Motor neuron (in vitro differentiated cells): ENCODE results near the gene POGLUT2. TPM values are rescaled to one million over a fixed set of nuclear protein-coding genes. Genes with fewer than 3 reads are reported as not detected.

Experiments used
- ATAC-seq, 8 experiments: fragments of 200-7000 bp; cut with Tn5 transposase; replicated peaks in 6 of 8; 2 replicates each; pipeline ENCODE4 v1.8.0; 2021; ENCODE audit warnings: mild to moderate bottlenecking in 8 of 8, moderate library complexity in 8 of 8
- H3K27ac ChIP-seq, 2 donors: fragments of 250-450 bp; sonication (Bioruptor Pico); 2 replicates each; pipeline ENCODE4 v1.9.0; 2021; ENCODE audit warnings: antibody characterized with exemption in 2 of 2, mild to moderate bottlenecking in 2 of 2, moderate library complexity in 1 of 2
- H3K4me1 ChIP-seq, 2 donors: fragments of 250-450 bp; sonication (Bioruptor Pico); replicated peaks in 1 of 2; 2 replicates each; pipeline ENCODE4 v1.6.1; 2021; ENCODE audit warnings: antibody characterized with exemption in 2 of 2, mild to moderate bottlenecking in 2 of 2, moderate library complexity in 1 of 2
- H3K4me3 ChIP-seq, 5 donors: fragments of 250-450 bp; sonication (Bioruptor Pico); 2 replicates each; pipeline ENCODE4 v1.9.0; 2021; ENCODE audit warnings: antibody characterized with exemption in 5 of 5, mild to moderate bottlenecking in 5 of 5, moderate library complexity in 4 of 5
- WGBS, 10 experiments: fragments of 450-650 bp; shearing (Covaris generic); methylation state at CpG; one replicate each; pipeline ENCODE4 v1.0.0; 2022; 5-methylcytosine and 5-hydroxymethylcytosine counted together
- in situ Hi-C, 9 experiments: fragments of 400-800 bp; cut with MboI; loops; one replicate each; pipeline ENCODE4 v1.15.0; 2021; ENCODE audit warnings: low sequenced_read_pairs in 9 of 9, low pct_unique_long_range_greater_than_20kb in 2 of 9; ENCODE audit not compliant: unreplicated experiment in 9 of 9
- total RNA-seq, 8 experiments: library from RNA; unstranded; fragments of 300-600 nt; gene quantifications; 2 replicates each; pipeline versions ENCODE4 v1.2.3 to v1.2.4, GENCODE V29; 2022

The POGLUT2 gene
- 10 to 100 TPM in 6 of 8 experiments, 1 to 10 TPM in 2; 4.1 to 15.5 (median 12.6) TPM for total RNA-seq

DNA sequence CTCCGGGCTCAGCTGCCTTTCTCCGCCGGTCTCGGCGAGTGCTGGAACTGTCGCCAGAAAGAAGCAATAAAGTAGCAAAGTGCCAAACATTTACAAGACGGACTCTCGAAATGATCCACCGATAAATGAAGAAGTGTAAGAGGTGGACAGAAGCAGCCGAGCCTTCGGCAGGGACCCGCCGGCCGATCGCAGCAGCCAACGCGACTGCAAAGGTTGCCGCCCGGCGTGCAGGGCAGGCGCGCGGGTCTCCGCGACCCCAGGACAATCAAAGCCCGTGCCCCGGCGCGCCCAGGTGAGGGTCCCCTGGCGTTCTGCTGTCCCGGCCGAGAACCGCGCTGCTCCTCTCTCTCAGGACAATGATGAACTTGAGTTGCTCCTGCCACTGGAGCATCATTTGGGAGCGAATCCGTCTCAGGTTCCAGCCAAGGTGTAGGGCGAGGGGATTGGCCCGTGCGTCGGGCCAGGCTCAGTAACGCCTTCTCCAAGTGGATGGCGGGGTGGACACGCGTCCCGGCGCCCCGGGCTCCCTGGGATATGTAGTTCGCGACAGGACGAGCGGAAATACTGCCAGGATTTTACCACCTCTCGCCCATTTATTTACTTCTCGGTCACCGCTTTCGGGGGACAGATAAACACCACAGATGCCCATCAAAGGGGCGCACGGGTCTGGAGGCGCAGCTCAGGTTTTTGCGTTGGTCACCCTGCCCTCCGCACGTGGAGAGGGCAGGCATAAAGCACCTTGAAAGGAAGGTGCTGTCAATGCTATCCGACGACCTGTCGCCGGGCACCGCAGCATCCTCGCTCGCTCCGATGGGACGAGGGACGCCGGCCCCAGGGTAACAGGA, at the start of gene POGLUT2, which contains the start of gene BIVM:
Gene POGLUT2, minus strand, starts transcription at position 396 of the 845 bp plus-strand sequence. Its CDS starts 306 bp downstream, at position 90.
Gene BIVM, plus strand, starts transcription at position 539 of the 845 bp plus-strand sequence. CDS start 8,149 bp downstream, outside the sequence.
- peak within 1 kb of the TSS in 1 of 2 donors; percentile 8 for H3K27ac ChIP-seq
- peak within 1 kb of the TSS; percentile 91 to 99 (median 94) for H3K4me3 ChIP-seq
- peak; percentile 85 to 95 (median 93) for ATAC-seq
- H3K4me1 ChIP-seq: peaks cover 0 to 17% of the 10 kb centered on the region in 2 donors
- in situ Hi-C loops: loop anchor here in 1 of 9 experiments (10.0 kb wide), 1 partner anchor 154 kb away; no protein-coding TSS in a partner anchor
- WGBS, 10 experiments: 0 to 2% (median 0%) methylated on average over 2 to 24 of the region's 72 CpGs; no CpG with 5 or more reads in 4 of the 10 experiments

DNA sequence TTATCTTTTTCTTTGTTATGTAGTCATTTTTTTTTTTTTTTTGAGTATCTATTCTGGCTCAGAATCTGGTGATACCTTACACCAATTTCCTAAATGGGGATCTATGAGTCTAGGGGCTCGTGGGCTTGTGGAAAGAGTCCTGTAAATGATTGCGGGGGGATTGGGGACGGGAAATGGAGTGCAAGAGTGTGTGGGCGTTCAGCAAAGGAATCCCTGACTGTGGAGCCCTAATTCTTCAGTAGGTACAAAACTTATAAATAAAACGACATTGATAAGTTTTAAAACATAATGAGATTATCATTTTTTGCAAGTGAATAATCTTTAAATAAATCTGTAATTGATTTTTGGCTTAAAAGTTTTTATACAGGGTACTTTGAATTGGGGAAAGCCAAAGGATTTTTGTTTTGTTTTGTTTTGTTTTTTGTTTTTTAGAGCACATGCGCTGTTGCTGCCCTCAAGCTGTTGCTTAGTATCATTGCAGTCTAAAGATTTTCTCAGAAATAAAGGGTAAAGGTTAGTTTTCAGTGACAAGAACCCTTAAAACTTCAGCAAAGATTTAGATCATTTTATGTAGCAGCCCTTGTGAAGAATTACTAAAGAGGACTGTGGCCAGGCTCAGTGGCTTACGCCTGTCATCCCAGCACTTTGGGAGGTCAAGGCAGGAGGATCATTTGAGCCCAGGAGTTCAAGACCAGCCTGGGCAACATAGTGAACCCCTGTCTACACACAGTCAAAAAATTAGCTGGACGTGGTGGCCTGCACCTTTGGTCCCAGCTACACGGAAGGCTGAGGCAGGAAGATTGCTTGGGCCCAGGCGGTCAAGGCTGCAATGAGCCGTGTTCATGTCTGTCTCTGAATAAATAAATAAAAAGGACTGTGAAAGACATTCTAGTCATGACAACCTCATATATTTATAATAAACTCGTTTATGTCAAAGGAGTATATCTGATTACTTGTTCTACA, 48.8 kb upstream of the POGLUT2 start:
- WGBS, 10 experiments: 0 to 28% (median 8%) methylated on average over 5 to 10 of the region's 12 CpGs
- in situ Hi-C loops: loop anchor here in 8 of 9 experiments (25.0 kb wide), 2 partner anchors 260 to 910 kb away; partner anchors contain the start of gene TPP2 (in 8 of the 8)
- no peak for ATAC-seq
- Histone ChIP-seq H3K27ac (no peak overlapping the region), H3K4me3 (peak overlapping the region; percentile 62 to 91 (median 81)), H3K4me1 (peaks cover 4 to 5% of the 10 kb centered on the region in 2 donors)

DNA sequence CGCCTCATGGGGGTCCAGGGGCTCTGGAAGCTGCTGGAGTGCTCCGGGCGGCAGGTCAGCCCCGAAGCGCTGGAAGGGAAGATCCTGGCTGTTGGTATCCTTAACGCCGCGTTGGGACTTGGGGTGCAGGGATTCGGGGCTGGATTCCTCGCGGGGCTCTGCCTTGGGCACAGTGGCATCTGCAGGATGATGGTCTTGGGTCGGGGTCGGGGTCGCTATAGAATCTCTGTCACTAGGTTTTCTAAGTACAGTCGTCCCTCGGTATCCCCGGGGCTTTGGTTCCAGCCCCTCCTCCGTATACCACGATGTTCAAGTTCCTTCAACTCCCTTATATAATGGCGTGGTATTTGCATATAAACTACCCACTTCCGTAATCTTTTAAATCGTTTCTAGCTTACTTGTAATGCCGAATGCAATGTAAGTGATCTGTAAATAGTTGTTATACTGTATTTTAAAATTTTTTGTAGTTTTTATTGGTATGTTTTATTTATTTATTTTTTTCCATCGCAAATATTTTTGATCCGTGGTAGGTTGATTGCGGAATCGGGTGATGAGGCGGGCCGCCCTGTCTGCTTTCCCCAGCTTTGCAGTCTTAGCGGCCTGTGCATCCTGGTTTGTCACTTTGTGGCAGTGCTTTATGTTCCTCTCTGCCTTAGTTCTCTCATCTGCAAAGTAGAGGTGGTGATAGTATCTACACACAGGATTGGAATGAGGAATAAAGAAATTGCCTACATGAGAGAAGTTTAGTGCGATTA, 47.7 kb upstream of the POGLUT2 start:
- H3K27ac ChIP-seq: peak overlapping the region; percentile 87 to 95
- ATAC-seq: peak in 5 of 8 experiments; percentile 6 to 34 (median 14)
- in situ Hi-C loops: loop anchor here in 8 of 9 experiments (25.0 kb wide), 2 partner anchors 259 to 909 kb away; partner anchors contain the start of gene TPP2 (in 8 of the 8)
- peak overlapping the region; percentile 62 to 91 (median 81) for H3K4me3 ChIP-seq
- 0 to 13% (median 1%) methylated on average over 6 to 20 of the region's 31 CpGs; no CpG with 5 or more reads in 2 of the 10 experiments for WGBS, 10 experiments
- H3K4me1 ChIP-seq: peaks cover 4 to 5% of the 10 kb centered on the region in 2 donors

DNA sequence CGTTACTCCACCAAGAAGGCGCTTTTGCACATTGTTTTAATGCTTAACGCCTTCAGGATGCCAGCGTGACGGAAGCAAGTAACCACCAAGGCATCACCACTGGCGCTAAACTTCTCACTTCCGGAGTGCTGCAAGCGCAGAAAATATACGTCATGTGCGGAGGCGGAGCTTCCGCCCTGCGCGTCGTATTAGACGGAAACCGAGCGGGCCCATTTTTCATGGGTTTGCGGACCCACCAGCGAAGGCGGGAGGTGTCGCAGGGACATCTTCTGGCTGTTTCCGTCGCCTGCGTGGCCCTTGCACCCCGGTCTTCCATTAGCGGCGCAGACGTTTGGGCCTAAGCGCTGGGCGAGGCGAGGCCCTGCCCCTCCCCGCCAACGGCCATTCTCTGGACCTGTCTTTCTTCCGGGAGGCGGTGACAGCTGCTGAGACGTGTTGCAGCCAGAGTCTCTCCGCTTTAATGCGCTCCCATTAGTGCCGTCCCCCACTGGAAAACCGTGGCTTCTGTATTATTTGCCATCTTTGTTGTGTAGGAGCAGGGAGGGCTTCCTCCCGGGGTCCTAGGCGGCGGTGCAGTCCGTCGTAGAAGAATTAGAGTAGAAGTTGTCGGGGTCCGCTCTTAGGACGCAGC, 47.0 kb upstream of the POGLUT2 start, which contains the start of gene ERCC5:
Gene ERCC5, plus strand, starts transcription at position 403 of the 631 bp plus-strand sequence. CDS start 235 bp downstream, outside the sequence.
- Histone ChIP-seq H3K4me1 (peaks cover 4 to 5% of the 10 kb centered on the region in 2 donors), H3K4me3 (peak within 1 kb of the TSS; percentile 62 to 91 (median 81)), H3K27ac (peak within 1 kb of the TSS; percentile 87 to 95)
- WGBS, 10 experiments: 0 to 7% (median 0%) methylated on average over 1 to 16 of the region's 49 CpGs; no CpG with 5 or more reads in 2 of the 10 experiments
- ATAC-seq: peak; percentile 85 to 93 (median 91)
- in situ Hi-C loops: loop anchor here in 8 of 9 experiments (25.0 kb wide), 2 partner anchors 258 to 908 kb away; partner anchors contain the start of gene TPP2 (in 8 of the 8)

- Histone ChIP-seq H3K4me1 (peaks cover 4 to 5% of the 10 kb centered on the region in 2 donors), H3K4me3 (peak overlapping the region; percentile 62 to 91 (median 81)), H3K27ac (peak overlapping the region; percentile 87 to 95)
- 0 to 1% (median 0%) methylated on average over 1 to 12 of the region's 13 CpGs for WGBS, 10 experiments
- peak in 3 of 8 experiments; percentile 19 to 28 (median 25) for ATAC-seq
- in situ Hi-C loops: loop anchor here in 8 of 9 experiments (25.0 kb wide), 2 partner anchors 258 to 908 kb away; partner anchors contain the start of gene TPP2 (in 8 of the 8)
Observed at GRCh38 chr13:102845289-102845629, 46.5 kb upstream of the POGLUT2 start.

GRCh38 chr13:102839462-102839861, 40.7 kb upstream of the POGLUT2 start:
- WGBS, 10 experiments: 29 to 98% (median 85%) methylated on average over 1 to 5 of the region's 5 CpGs; no CpG with 5 or more reads in 1 of the 10 experiments
- in situ Hi-C loops: loop anchor here in 8 of 9 experiments (25.0 kb wide), 2 partner anchors 252 to 902 kb away; partner anchors contain the start of gene TPP2 (in 8 of the 8)
- H3K4me3 ChIP-seq: no peak overlapping the region
- no peak overlapping the region for H3K27ac ChIP-seq
- H3K4me1 ChIP-seq: no peaks in the 10 kb centered on the region
- ATAC-seq: no peak

DNA sequence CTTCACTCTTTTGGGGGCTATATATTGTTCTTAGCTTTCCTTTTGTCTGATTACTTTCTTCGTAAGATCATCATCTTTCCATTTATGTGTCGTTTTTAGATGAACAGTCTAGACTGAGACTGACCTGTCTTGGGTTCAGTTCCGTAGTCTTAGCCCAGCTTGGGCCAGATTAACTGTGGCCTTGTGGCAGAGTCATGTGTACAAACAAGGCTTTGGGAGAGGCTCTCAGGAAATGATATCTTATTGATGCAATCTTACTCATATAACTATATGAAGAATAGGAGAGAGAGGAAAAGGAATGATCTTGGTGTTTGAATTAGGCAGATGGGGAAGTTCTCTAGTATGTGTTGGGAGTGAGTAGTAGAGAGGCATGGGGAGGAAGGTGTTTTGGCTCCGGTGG, 40.2 kb upstream of the POGLUT2 start:
- no peak for ATAC-seq
- no peak overlapping the region for H3K4me3 ChIP-seq
- no peak overlapping the region for H3K27ac ChIP-seq
- 33 to 100% (median 57%) methylated on average over 1 to 3 of the region's 4 CpGs; no CpG with 5 or more reads in 1 of the 10 experiments for WGBS, 10 experiments
- no peaks in the 10 kb centered on the region for H3K4me1 ChIP-seq
- in situ Hi-C loops: loop anchor here in 8 of 9 experiments (25.0 kb wide), 2 partner anchors 252 to 902 kb away; partner anchors contain the start of gene TPP2 (in 8 of the 8)

GRCh38 chr13:102838273-102838672, 39.5 kb upstream of the POGLUT2 start:
- ATAC-seq: no peak
- Histone ChIP-seq H3K27ac (no peak overlapping the region), H3K4me3 (no peak overlapping the region), H3K4me1 (no peaks in the 10 kb centered on the region)
- 17 to 100% (median 86%) methylated on average over 1 of the region's 1 CpG for WGBS, 10 experiments
- in situ Hi-C loops: loop anchor here in 8 of 9 experiments (25.0 kb wide), 2 partner anchors 251 to 901 kb away; partner anchors contain the start of gene TPP2 (in 8 of the 8)

GRCh38 chr13:102836471-102836870, 37.7 kb upstream of the POGLUT2 start:
- Histone ChIP-seq H3K27ac (no peak overlapping the region), H3K4me3 (no peak overlapping the region), H3K4me1 (no peaks in the 10 kb centered on the region)
- ATAC-seq: no peak
- 72 to 100% (median 100%) methylated on average over 1 to 4 of the region's 4 CpGs; no CpG with 5 or more reads in 1 of the 10 experiments for WGBS, 10 experiments
- in situ Hi-C loops: loop anchor here in 8 of 9 experiments (25.0 kb wide), 2 partner anchors 249 to 899 kb away; partner anchors contain the start of gene TPP2 (in 8 of the 8)

DNA sequence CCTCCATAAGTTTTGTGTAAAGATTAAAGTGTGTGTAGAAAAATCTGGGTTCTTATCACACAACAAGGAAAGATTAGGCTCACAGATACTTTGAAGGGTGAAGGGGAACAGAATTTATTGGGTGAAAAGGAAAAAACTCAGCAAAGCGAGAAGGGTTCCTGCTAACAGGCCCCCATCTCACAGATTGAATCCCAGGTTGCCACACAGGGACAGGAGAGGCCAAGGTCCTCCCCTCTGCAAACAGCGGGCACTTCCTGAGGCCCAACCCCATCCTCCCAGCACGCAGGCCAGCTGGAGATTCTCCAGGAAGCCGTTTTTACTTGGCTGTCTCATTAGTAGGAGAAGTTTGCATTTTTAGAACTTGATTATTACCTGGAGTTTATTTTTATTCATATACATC, 31.9 kb upstream of the POGLUT2 start:
- in situ Hi-C loops: loop anchor here in 8 of 9 experiments (25.0 kb wide), 2 partner anchors 243 to 893 kb away; partner anchors contain the start of gene TPP2 (in 8 of the 8)
- Histone ChIP-seq H3K4me1 (no peaks in the 10 kb centered on the region), H3K4me3 (no peak overlapping the region), H3K27ac (no peak overlapping the region)
- WGBS, 10 experiments: 49 to 100% (median 81%) methylated on average over 1 to 3 of the region's 4 CpGs; no CpG with 5 or more reads in 3 of the 10 experiments
- ATAC-seq: no peak
